ENCODE results near the gene AGXT2. TPM values are rescaled to one million over a fixed set of nuclear protein-coding genes. Genes with fewer than 3 reads are reported as not detected.
"Not testable (repeated sequence)": the region's sequence is repeated elsewhere in the genome, so short reads cannot be mapped to it uniquely, and the experiment has no call there.

The AGXT2 gene
- total RNA-seq, 4 donors from 2014 or later: not detected

- no peaks in the 10 kb centered on the region for H3K4me1 ChIP-seq
- DNase-seq (ENCODE audit: low spot score in 2 of 2): no peak
- H3K36me3 ChIP-seq: no peaks in the 10 kb centered on the region
- H3K9me3 ChIP-seq: no peaks in the 10 kb centered on the region
- WGBS: 76% methylated on average over 5 of the region's 5 CpGs
- no peak overlapping the region for H3K27ac ChIP-seq
- TF ChIP-seq POLR2AphosphoS5 (IDR thresholded peaks at IDR 0.05): no peak
- TF ChIP-seq POLR2A (IDR thresholded peaks at IDR 0.05): no peak
- no peak for TF ChIP-seq EP300 (IDR thresholded peaks at IDR 0.05)
- TF ChIP-seq CTCF (IDR thresholded peaks at IDR 0.05): no peak
- no peaks in the 10 kb centered on the region for H3K27me3 ChIP-seq
- no peak overlapping the region for H3K4me3 ChIP-seq
These were observed 71.4 kb downstream of the AGXT2 start for GRCh38 chr5:34976347-34976746.

- H3K4me1 ChIP-seq; H3K36me3 ChIP-seq; H3K27ac ChIP-seq; H3K4me3 ChIP-seq; DNase-seq (ENCODE audit: low spot score in 2 of 2); H3K9me3 ChIP-seq; H3K27me3 ChIP-seq: not testable (repeated sequence)
- 91% methylated on average over 4 of the region's 4 CpGs for WGBS
These were observed 76.1 kb downstream of the AGXT2 start for GRCh38 chr5:34971655-34972054.

GRCh38 chr5:34970552-34970951 lies 77.2 kb downstream of the AGXT2 start:
- H3K4me3 ChIP-seq: no peak overlapping the region
- TF ChIP-seq EP300 (IDR thresholded peaks at IDR 0.05): no peak
- TF ChIP-seq CTCF (IDR thresholded peaks at IDR 0.05): no peak
- TF ChIP-seq POLR2A (IDR thresholded peaks at IDR 0.05): no peak
- no peak for TF ChIP-seq POLR2AphosphoS5 (IDR thresholded peaks at IDR 0.05)
- H3K27me3 ChIP-seq: no peaks in the 10 kb centered on the region
- WGBS: 74% methylated on average over 1 of the region's 1 CpG
- DNase-seq (ENCODE audit: low spot score in 2 of 2): no peak
- H3K27ac ChIP-seq: no peak overlapping the region
- no peaks in the 10 kb centered on the region for H3K9me3 ChIP-seq
- H3K36me3 ChIP-seq: no peaks in the 10 kb centered on the region
- H3K4me1 ChIP-seq: no peaks in the 10 kb centered on the region

GRCh38 chr5:34968258-34968657 lies 79.5 kb downstream of the AGXT2 start:
- no peak overlapping the region for H3K4me3 ChIP-seq
- TF ChIP-seq EP300 (IDR thresholded peaks at IDR 0.05) (no peak), CTCF (IDR thresholded peaks at IDR 0.05) (no peak), POLR2A (IDR thresholded peaks at IDR 0.05) (no peak)
- H3K27me3 ChIP-seq: no peaks in the 10 kb centered on the region
- DNase-seq (ENCODE audit: low spot score in 2 of 2): no peak
- no peaks in the 10 kb centered on the region for H3K4me1 ChIP-seq
- H3K36me3 ChIP-seq: no peaks in the 10 kb centered on the region
- H3K27ac ChIP-seq: no peak overlapping the region
- 88% methylated on average over 2 of the region's 2 CpGs for WGBS
- no peaks in the 10 kb centered on the region for H3K9me3 ChIP-seq

- WGBS: 98% methylated on average over 4 of the region's 4 CpGs
- Histone ChIP-seq H3K9me3 (no peaks in the 10 kb centered on the region), H3K27me3 (no peaks in the 10 kb centered on the region), H3K27ac (no peak overlapping the region), H3K4me3 (no peak overlapping the region), H3K4me1 (no peaks in the 10 kb centered on the region), H3K36me3 (no peaks in the 10 kb centered on the region)
- TF ChIP-seq CTCF (IDR thresholded peaks at IDR 0.05): no peak
- no peak for TF ChIP-seq EP300 (IDR thresholded peaks at IDR 0.05)
- no peak for TF ChIP-seq POLR2A (IDR thresholded peaks at IDR 0.05)
- TF ChIP-seq POLR2AphosphoS5 (IDR thresholded peaks at IDR 0.05): no peak
- DNase-seq (ENCODE audit: low spot score in 2 of 2): no peak
These were observed 80.2 kb downstream of the AGXT2 start for GRCh38 chr5:34967540-34967939.

GRCh38 chr5:34959323-34959722 lies 88.4 kb downstream of the AGXT2 start:
- H3K27me3 ChIP-seq: no peaks in the 10 kb centered on the region
- H3K9me3 ChIP-seq: no peaks in the 10 kb centered on the region
- no peak for DNase-seq (ENCODE audit: low spot score in 2 of 2)
- no peak for TF ChIP-seq EP300 (IDR thresholded peaks at IDR 0.05)
- no peak overlapping the region for H3K4me3 ChIP-seq
- peaks cover 14% of the 10 kb centered on the region for H3K36me3 ChIP-seq
- 83% methylated on average over 1 of the region's 1 CpG for WGBS
- H3K4me1 ChIP-seq: no peaks in the 10 kb centered on the region
- no peak overlapping the region for H3K27ac ChIP-seq

Data from suprapubic skin (tissue), 4 donors.